Epithelial cell of esophagus (primary cell): ENCODE data around the gene CENPX.
"Not testable (repeated sequence)": the region's sequence is repeated elsewhere in the genome, so short reads cannot be mapped to it uniquely, and the experiment has no call there.

Experiments used
- DNase-seq: peaks from one replicate; pipeline ENCODE4 v3.0.0; 2010; ENCODE audit warnings: low read depth
- H3K4me3 ChIP-seq: 2 replicates; pipeline ENCODE4 v1.5.1; 2011; ENCODE audit warnings: mild to moderate bottlenecking, low read length, control low read depth
- CTCF ChIP-seq: IDR thresholded peaks from 2 replicates; pipeline ENCODE4 v1.5.1; 2011; ENCODE audit warnings: low read depth, mild to moderate bottlenecking, low read length, control low read depth, inconsistent platforms; ENCODE audit not compliant: insufficient read depth; ENCODE audit errors: missing control alignments

The CENPX gene

GRCh38 chr17:82045936-82046484 lies 23.3 kb upstream of the CENPX start:
- no peak for DNase-seq
- no peak overlapping the region for H3K4me3 ChIP-seq
- no peak for TF ChIP-seq CTCF

GRCh38 chr17:82043507-82043906 lies 20.8 kb upstream of the CENPX start:
- no peak for TF ChIP-seq CTCF
- no peak overlapping the region for H3K4me3 ChIP-seq
- DNase-seq: no peak

- no peak overlapping the region for H3K4me3 ChIP-seq
Measured at GRCh38 chr17:82042649-82043048, 20.0 kb upstream of the CENPX start.

GRCh38 chr17:82041144-82041814 lies 18.6 kb upstream of the CENPX start:
- no peak overlapping the region for H3K4me3 ChIP-seq
- DNase-seq: peak; percentile 50
- TF ChIP-seq CTCF: no peak

More at GRCh38 chr17:82042649-82043048, 20.0 kb upstream of the CENPX start:
- DNase-seq: no peak
- TF ChIP-seq CTCF: no peak

- no peak for TF ChIP-seq CTCF
Measured at GRCh38 chr17:82039695-82040299, 17.1 kb upstream of the CENPX start.

GRCh38 chr17:82038796-82039409 lies 16.2 kb upstream of the CENPX start:
- DNase-seq, H3K4me3 ChIP-seq: not testable (repeated sequence)

More at GRCh38 chr17:82039695-82040299, 17.1 kb upstream of the CENPX start:
- H3K4me3 ChIP-seq: no peak overlapping the region
- DNase-seq: no peak

GRCh38 chr17:82037889-82038195 lies 15.2 kb upstream of the CENPX start:
- no peak for DNase-seq
- TF ChIP-seq CTCF: no peak
- H3K4me3 ChIP-seq: peak overlapping the region; percentile 80
